Psoas muscle (tissue), 8 donors: ENCODE data around the gene COL12A1. TPM values are rescaled to one million over a fixed set of nuclear protein-coding genes. Genes with fewer than 3 reads are reported as not detected.

Experiments
- ATAC-seq, 4 donors: fragments of 200-7000 bp; cut with Tn5 transposase; one replicate each; pipeline ENCODE4 v1.9.1; 2020; ENCODE audit warnings: moderate library complexity in 3 of 4, mild to moderate bottlenecking in 2 of 4
- DNase-seq, 2 donors: peaks; one replicate each; pipeline ENCODE4 v3.0.0-alpha.2; 2020
- H3K27ac ChIP-seq: fragments of 200-600 bp; one replicate; pipeline ENCODE4 v1.8.0; 2022
- H3K27me3 ChIP-seq, 3 donors: fragments of 200-600 bp in 1 of 3; one replicate each; pipeline versions ENCODE4 v1.6.1 to v1.8.0; 2013 to 2022; ENCODE audit warnings: low read length in 2 of 3, mild to moderate bottlenecking in 2 of 3, moderate library complexity in 1 of 3; ENCODE audit not compliant: insufficient read depth in 3 of 3
- H3K36me3 ChIP-seq, 2 donors: fragments of 200-600 bp in 1 of 2; one replicate each; pipeline versions ENCODE4 v1.6.1 to v1.8.0; 2013 to 2022; ENCODE audit warnings: low read depth in 1 of 2, mild to moderate bottlenecking in 1 of 2, moderate library complexity in 1 of 2; ENCODE audit not compliant: insufficient read depth in 1 of 2
- H3K4me1 ChIP-seq: fragments of 200-600 bp; one replicate; pipeline ENCODE4 v1.8.0; 2022
- H3K4me3 ChIP-seq: fragments of 200-600 bp; one replicate; pipeline ENCODE4 v1.8.0; 2022; ENCODE audit warnings: mild to moderate bottlenecking
- H3K9me3 ChIP-seq: fragments of 200-600 bp; one replicate; pipeline ENCODE4 v1.8.0; 2022
- WGBS, 3 donors: extraction: QIAGEN DNeasy Blood & Tissue Kit; methylation state at CpG; one replicate each; pipeline versions ENCODE4 v1.1.6 to v1.1.7; 2013; 5-methylcytosine and 5-hydroxymethylcytosine counted together
- intact Hi-C, 2 donors: fragments of 100-400 bp; cut with DNase I; formaldehyde crosslinking; loops; one replicate each; pipeline versions ENCODE4 v1.11.0 to v1.14.2; 2022
- polyA plus RNA-seq, 3 donors: library from polyadenylated mRNA; stranded (reverse); fragments of 200-250 nt; gene quantifications; one replicate each; pipeline ENCODE4 v1.2.3, GENCODE V29; 2013
- total RNA-seq, 4 donors: library from RNA; stranded (reverse); fragmentation: NEBNext Ultra II Directional in 2 of 4; extraction: Animal tissue kit (Norgen Biotek cat#: 25700) in 2 of 4; gene quantifications; one replicate each; pipeline versions ENCODE4 v1.2.1 to v1.2.4, GENCODE V29; 2021 to 2023
- TF ChIP-seq, protein P1 (sequence below): fragments of 200-600 bp; IDR thresholded peaks from one replicate; pipeline ENCODE4 v1.8.0; 2022; ENCODE audit warnings: antibody characterized with exemption
- donor health status: healthy with polysubstance abuse.
- donor health status: DM: no; HTN: no; CAD: no; lungs with moderate emphysema.
- donor health status: Bipolar disorder and iron deficiency.
- donor health status: healthy.
- donor health status: DM: yes; HTN: yes; CAD: no.
- donor health status: DM: no; HTN: no; CAD: no.
- donor health status: DM: no; HTN: no; CAD: no.
- donor health status: DM: yes; HTN: yes; CAD: no.

COL12A1 gene
- total and polyA plus RNA-seq, 7 donors, result 2.7 to 23.2 (median 5.9) TPM

GRCh38 chr6:75103431-75103830 lies 102.4 kb downstream of the COL12A1 start:
- intact Hi-C loops, result no loop called here
- DNase-seq (no peak), ATAC-seq (no peak)
- no peak overlapping the region for H3K4me3 ChIP-seq
- TF ChIP-seq, protein P1, sequence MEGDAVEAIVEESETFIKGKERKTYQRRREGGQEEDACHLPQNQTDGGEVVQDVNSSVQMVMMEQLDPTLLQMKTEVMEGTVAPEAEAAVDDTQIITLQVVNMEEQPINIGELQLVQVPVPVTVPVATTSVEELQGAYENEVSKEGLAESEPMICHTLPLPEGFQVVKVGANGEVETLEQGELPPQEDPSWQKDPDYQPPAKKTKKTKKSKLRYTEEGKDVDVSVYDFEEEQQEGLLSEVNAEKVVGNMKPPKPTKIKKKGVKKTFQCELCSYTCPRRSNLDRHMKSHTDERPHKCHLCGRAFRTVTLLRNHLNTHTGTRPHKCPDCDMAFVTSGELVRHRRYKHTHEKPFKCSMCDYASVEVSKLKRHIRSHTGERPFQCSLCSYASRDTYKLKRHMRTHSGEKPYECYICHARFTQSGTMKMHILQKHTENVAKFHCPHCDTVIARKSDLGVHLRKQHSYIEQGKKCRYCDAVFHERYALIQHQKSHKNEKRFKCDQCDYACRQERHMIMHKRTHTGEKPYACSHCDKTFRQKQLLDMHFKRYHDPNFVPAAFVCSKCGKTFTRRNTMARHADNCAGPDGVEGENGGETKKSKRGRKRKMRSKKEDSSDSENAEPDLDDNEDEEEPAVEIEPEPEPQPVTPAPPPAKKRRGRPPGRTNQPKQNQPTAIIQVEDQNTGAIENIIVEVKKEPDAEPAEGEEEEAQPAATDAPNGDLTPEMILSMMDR, result no peak
- no peaks in the 10 kb centered on the region for H3K4me1 ChIP-seq
- H3K27ac ChIP-seq, result no peak overlapping the region
- H3K27me3 ChIP-seq, result no peaks in the 10 kb centered on the region
- 50 to 85% (median 63%) methylated on average over 1 of the region's 1 CpG for WGBS, 3 donors
- no peaks in the 10 kb centered on the region for H3K9me3 ChIP-seq
- H3K36me3 ChIP-seq, result no peaks in the 10 kb centered on the region

DNA sequence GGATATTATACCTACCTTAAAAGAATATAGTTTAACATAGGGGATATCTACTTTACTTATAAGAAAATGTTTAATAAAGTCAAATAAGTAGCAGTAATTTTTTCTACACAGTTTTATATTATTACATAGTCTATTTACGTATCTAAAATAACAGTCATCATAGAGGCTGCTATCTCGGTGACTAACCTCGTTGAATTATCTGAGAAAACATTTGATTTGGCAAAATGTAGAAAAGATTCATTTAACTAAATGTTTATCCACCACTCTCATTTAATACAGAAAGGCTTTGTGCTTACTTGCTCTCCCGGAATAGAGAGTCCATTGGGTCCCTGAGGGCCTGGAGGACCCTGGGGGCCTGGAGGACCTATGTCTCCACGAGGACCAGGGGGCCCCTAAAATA lies 103.6 kb downstream of the COL12A1 start:
- DNase-seq (no peak), ATAC-seq (no peak)
- no peaks in the 10 kb centered on the region for H3K9me3 ChIP-seq
- 81 to 82% (median 81%) methylated on average over 5 of the region's 5 CpGs for WGBS, 3 donors
- no peak overlapping the region for H3K4me3 ChIP-seq
- peaks cover 3% of the 10 kb centered on the region for H3K4me1 ChIP-seq
- H3K27ac ChIP-seq, result no peak overlapping the region
- no peaks in the 10 kb centered on the region for H3K36me3 ChIP-seq
- TF ChIP-seq, protein P1, result no peak
- intact Hi-C loops, result no loop called here
- no peaks in the 10 kb centered on the region for H3K27me3 ChIP-seq

- H3K27ac ChIP-seq, result no peak overlapping the region
- intact Hi-C loops, result no loop called here
- 48 to 60% (median 49%) methylated on average over 4 of the region's 4 CpGs for whole genome bisulfite sequencing, 3 donors
- H3K4me3 ChIP-seq, result no peak overlapping the region
- no peak for ATAC-seq
- no peaks in the 10 kb centered on the region for H3K27me3 ChIP-seq
- no peaks in the 10 kb centered on the region for H3K36me3 ChIP-seq
- peaks cover 3% of the 10 kb centered on the region for H3K4me1 ChIP-seq
- no peak for DNase-seq
- H3K9me3 ChIP-seq, result no peaks in the 10 kb centered on the region
- TF ChIP-seq, protein P1, result no peak
Observed at GRCh38 chr6:75101896-75102295, 104.0 kb downstream of the COL12A1 start.

DNA sequence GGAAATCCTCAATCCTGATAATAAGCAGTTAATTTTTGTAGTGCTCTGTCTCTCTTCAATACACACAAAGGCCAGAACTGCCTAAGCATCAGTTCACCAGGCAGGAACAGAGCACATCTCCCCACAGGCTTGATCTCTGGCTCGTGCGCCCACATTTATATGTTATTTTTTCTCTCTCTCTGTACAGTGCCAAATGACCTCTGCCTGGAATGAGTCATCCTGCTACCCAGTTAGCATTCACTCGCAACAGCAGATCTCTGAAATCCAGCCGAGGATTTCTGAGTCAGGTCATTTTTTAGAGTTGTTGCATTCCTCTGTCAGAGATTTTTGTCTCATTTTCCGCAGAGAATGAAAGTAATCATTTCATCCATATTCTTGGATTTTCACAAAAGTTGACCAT lies 107.1 kb downstream of the COL12A1 start:
- peaks cover 3% of the 10 kb centered on the region for H3K4me1 ChIP-seq
- intact Hi-C loops, result no loop called here
- peak; percentile 56 to 68 for DNase-seq

DNA sequence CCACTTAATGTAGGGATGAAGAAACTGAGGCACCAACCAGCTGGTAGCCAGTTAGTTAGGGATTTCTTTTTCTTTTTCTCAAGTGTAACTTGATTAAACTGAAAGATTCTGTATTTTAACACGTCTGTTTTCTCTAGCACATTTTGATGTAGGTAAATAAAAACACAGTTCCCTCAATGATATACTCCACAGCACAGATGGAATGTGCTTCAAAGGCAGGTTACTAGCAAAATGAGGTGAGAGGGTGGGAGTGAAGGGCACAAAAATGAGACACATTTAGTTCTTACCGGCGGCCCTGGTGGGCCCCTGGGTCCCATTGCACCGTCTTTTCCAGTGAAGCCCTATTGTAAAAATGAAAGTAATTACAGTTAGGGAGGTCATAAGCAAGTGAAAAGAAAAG lies 108.9 kb downstream of the COL12A1 start:
- H3K36me3 ChIP-seq, result no peaks in the 10 kb centered on the region
- H3K4me3 ChIP-seq, result no peak overlapping the region
- no peak overlapping the region for H3K27ac ChIP-seq
- intact Hi-C loops, result no loop called here
- DNase-seq (no peak), ATAC-seq (no peak)
- peaks cover 3% of the 10 kb centered on the region for H3K4me1 ChIP-seq
- TF ChIP-seq, protein P1, result no peak
- no peaks in the 10 kb centered on the region for H3K27me3 ChIP-seq
- no peaks in the 10 kb centered on the region for H3K9me3 ChIP-seq
- WGBS, 3 donors, result 73 to 79% (median 76%) methylated on average over 4 of the region's 4 CpGs

More for the DNA sequence above, 107.1 kb downstream of the COL12A1 start:
- Histone ChIP-seq H3K27me3 (no peaks in the 10 kb centered on the region), H3K9me3 (no peaks in the 10 kb centered on the region), H3K36me3 (no peaks in the 10 kb centered on the region), H3K27ac (no peak overlapping the region), H3K4me3 (no peak overlapping the region)
- ATAC-seq, result peak; percentile 40 to 85 (median 77)
- WGBS, 3 donors, result 12 to 20% (median 18%) methylated on average over 5 of the region's 5 CpGs
- TF ChIP-seq, protein P1, result no peak
